GM12878 (cell line): ENCODE data around the gene VPS54.

Source experiments
- BMI1 ChIP-seq: fragments of 450-650 bp; IDR thresholded peaks from 2 replicates; pipeline ENCODE4 v1.6.1; 2016; ENCODE audit warnings: mild to moderate bottlenecking, moderate library complexity, borderline replicate concordance
- CTCF ChIP-seq, 3 experiments: IDR thresholded peaks in 2 of 3; conservative IDR thresholded peaks in 1 of 3; 2 replicates each; pipeline ENCODE4 v1.5.1; 2011; ENCODE audit warnings: low read depth in 3 of 3, low read length in 3 of 3, mild to moderate bottlenecking in 3 of 3, control low read depth in 2 of 3, moderate library complexity in 2 of 3, inconsistent platforms in 1 of 3, mixed read lengths in 1 of 3; ENCODE audit not compliant: control insufficient read depth in 2 of 3, insufficient read depth in 1 of 3; ENCODE audit errors: extremely low read depth in 1 of 3
- EZH2 ChIP-seq: IDR thresholded peaks from 2 replicates; pipeline ENCODE4 v1.6.1; 2012; ENCODE audit warnings: low read depth, mild to moderate bottlenecking, control low read depth, inconsistent platforms, low read length, borderline replicate concordance; ENCODE audit not compliant: control insufficient read depth

GRCh38 chr2:63862806-63863205 lies 156.4 kb downstream of the VPS54 start:
- TF ChIP-seq EZH2 (no peak), CTCF (IDR thresholded peaks at IDR 0.05 in 2 of 3, conservative IDR thresholded peaks at IDR 0.05 in 1 of 3; ENCODE audit: control insufficient read depth in 2 of 3, extremely low read depth in 1 of 3, insufficient read depth in 1 of 3, low read depth in 3 of 3, low read length in 3 of 3) (no peak), BMI1 (no peak)
